Loucy (cell line): ENCODE results near the gene TOP3A.

Experiments used
- H2AFZ ChIP-seq: fragments of 200-600 bp; sonication (generic); 2 replicates; pipeline ENCODE4 v1.6.0; 2016; ENCODE audit warnings: antibody characterized with exemption, mild to moderate bottlenecking, low read length, moderate library complexity
- H3F3A ChIP-seq: fragments of 200-600 bp; 2 replicates; pipeline ENCODE4 v1.6.0; 2016; ENCODE audit warnings: antibody characterized with exemption, low read depth, mild to moderate bottlenecking
- H3K27me3 ChIP-seq: fragments of 200-600 bp; sonication (generic); 2 replicates; pipeline ENCODE4 v1.6.1; 2014; ENCODE audit warnings: low read length, mild to moderate bottlenecking; ENCODE audit not compliant: insufficient read depth, poor library complexity, severe bottlenecking
- H3K36me3 ChIP-seq: fragments of 200-600 bp; sonication (generic); 2 replicates; pipeline ENCODE4 v1.6.1; 2016; ENCODE audit warnings: low read length; ENCODE audit not compliant: insufficient read depth
- H3K4me1 ChIP-seq: fragments of 200-600 bp; sonication (generic); 2 replicates; pipeline ENCODE4 v1.5.1; 2014; ENCODE audit warnings: low read length, mild to moderate bottlenecking; ENCODE audit not compliant: insufficient read depth, poor library complexity, severe bottlenecking
- H3K4me2 ChIP-seq: fragments of 200-600 bp; sonication (generic); 2 replicates; pipeline ENCODE4 v1.6.0; 2014; ENCODE audit warnings: antibody characterized with exemption, low read length, low read depth, mild to moderate bottlenecking; ENCODE audit not compliant: poor library complexity, severe bottlenecking
- H3K4me3 ChIP-seq: fragments of 200-600 bp; sonication (generic); 2 replicates; pipeline ENCODE4 v1.5.1; 2014; ENCODE audit warnings: low read length, mild to moderate bottlenecking, mixed read lengths; ENCODE audit not compliant: poor library complexity, severe bottlenecking
- H3K79me2 ChIP-seq: fragments of 200-600 bp; sonication (generic); 2 replicates; pipeline ENCODE4 v1.6.1; 2014; ENCODE audit warnings: low read length; ENCODE audit not compliant: insufficient read depth
- H3K9ac ChIP-seq: fragments of 200-600 bp; sonication (generic); 2 replicates; pipeline ENCODE4 v1.6.0; 2014; ENCODE audit warnings: mild to moderate bottlenecking, low read depth, low read length, moderate library complexity; ENCODE audit not compliant: poor library complexity, severe bottlenecking
- H3K9me2 ChIP-seq: fragments of 200-600 bp; sonication (generic); replicated peaks from 2 replicates; pipeline ENCODE4 v1.6.1; 2016; ENCODE audit warnings: low read depth, low read length, mixed read lengths
- H3K9me3 ChIP-seq: fragments of 200-600 bp; sonication (generic); 2 replicates; pipeline ENCODE4 v1.6.1; 2014; ENCODE audit warnings: mild to moderate bottlenecking, antibody characterized with exemption, low read length, low read depth; ENCODE audit not compliant: insufficient read depth
- H4K20me1 ChIP-seq: fragments of 200-600 bp; sonication (generic); 2 replicates; pipeline ENCODE4 v1.6.0; 2014; ENCODE audit warnings: antibody characterized with exemption, low read length, mild to moderate bottlenecking; ENCODE audit not compliant: insufficient read depth, poor library complexity, severe bottlenecking
- EZH2phosphoT487 ChIP-seq: fragments of 200-600 bp; IDR thresholded peaks from 2 replicates; pipeline ENCODE4 v1.6.1; 2018; ENCODE audit warnings: antibody characterized with exemption, mild to moderate bottlenecking, moderate library complexity, borderline replicate concordance
- TF ChIP-seq, protein P1 (sequence below): fragments of 200-600 bp; sonication (generic); conservative IDR thresholded peaks from 2 replicates; pipeline ENCODE4 v1.5.1; 2014; ENCODE audit warnings: mild to moderate bottlenecking, antibody characterized with exemption, low read length

TOP3A gene

DNA sequence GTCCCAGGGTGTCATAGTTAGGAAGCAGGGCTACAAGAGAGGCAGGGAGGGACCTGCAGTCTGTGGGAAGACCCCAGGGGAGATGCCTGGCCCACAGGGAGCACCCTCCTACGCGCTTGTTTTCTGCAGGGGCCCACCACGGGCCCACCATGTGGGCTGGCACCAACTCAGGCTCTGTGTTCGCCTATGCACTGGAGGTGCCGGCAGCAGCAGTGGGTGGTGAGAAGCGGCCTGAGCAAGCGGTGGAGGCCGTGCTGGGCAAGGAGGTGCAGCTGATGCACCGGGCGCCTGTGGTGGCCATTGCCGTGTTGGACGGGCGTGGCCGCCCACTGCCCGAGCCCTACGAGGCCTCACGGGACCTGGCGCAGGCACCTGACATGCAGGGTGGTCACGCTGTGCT, 74.3 kb downstream of the TOP3A start:
- H4K20me1 ChIP-seq = no peaks in the 10 kb centered on the region
- no peaks in the 10 kb centered on the region for H3K9me3 ChIP-seq

DNA sequence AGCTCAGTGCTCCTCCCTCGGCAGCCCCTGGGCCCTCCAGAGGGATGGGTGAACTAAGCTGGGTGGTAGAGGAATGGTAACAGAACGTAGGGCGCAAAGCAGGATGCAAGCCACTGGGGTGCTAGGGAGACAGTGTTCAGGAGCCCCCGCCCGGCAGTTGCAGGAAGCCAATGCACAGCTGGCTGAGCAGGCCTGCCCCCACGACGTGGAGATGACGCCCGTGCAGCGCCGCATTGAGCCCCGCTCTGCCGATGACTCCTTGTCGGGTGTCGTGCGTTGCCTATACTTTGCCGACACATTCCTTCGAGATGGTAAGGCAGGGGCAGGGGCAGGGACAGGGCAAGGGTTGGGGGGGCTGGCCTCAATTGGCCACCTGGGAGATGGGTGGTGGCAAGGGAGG, 76.5 kb downstream of the TOP3A start:
- Histone ChIP-seq H3K79me2 (no peaks in the 10 kb centered on the region), H3K9me3 (no peaks in the 10 kb centered on the region), H3K9me2 (no peaks in the 10 kb centered on the region), H3K27me3 (no peaks in the 10 kb centered on the region), H3K4me1 (no peaks in the 10 kb centered on the region), H3K36me3 (peaks cover 14% of the 10 kb centered on the region; the same call in 1 of the 2 replicates), H3F3A (no peaks in the 10 kb centered on the region), H2AFZ (no peak overlapping the region), H3K4me2 (no peak overlapping the region), H4K20me1 (no peaks in the 10 kb centered on the region), H3K9ac (no peak overlapping the region), H3K4me3 (no peak overlapping the region)
- TF ChIP-seq, protein P1, sequence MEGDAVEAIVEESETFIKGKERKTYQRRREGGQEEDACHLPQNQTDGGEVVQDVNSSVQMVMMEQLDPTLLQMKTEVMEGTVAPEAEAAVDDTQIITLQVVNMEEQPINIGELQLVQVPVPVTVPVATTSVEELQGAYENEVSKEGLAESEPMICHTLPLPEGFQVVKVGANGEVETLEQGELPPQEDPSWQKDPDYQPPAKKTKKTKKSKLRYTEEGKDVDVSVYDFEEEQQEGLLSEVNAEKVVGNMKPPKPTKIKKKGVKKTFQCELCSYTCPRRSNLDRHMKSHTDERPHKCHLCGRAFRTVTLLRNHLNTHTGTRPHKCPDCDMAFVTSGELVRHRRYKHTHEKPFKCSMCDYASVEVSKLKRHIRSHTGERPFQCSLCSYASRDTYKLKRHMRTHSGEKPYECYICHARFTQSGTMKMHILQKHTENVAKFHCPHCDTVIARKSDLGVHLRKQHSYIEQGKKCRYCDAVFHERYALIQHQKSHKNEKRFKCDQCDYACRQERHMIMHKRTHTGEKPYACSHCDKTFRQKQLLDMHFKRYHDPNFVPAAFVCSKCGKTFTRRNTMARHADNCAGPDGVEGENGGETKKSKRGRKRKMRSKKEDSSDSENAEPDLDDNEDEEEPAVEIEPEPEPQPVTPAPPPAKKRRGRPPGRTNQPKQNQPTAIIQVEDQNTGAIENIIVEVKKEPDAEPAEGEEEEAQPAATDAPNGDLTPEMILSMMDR = no peak
- no peak for TF ChIP-seq EZH2phosphoT487

More for the DNA sequence above, 74.3 kb downstream of the TOP3A start:
- no peaks in the 10 kb centered on the region for H3K4me1 ChIP-seq
- H3K4me3 ChIP-seq = no peak overlapping the region
- no peaks in the 10 kb centered on the region for H3K27me3 ChIP-seq
- H3F3A ChIP-seq = no peaks in the 10 kb centered on the region
- H3K36me3 ChIP-seq = peaks cover 21% of the 10 kb centered on the region; the same call in 1 of the 2 replicates
- no peak overlapping the region for H3K4me2 ChIP-seq
- TF ChIP-seq, protein P1 = no peak
- no peak for TF ChIP-seq EZH2phosphoT487
- no peaks in the 10 kb centered on the region for H3K79me2 ChIP-seq
- no peak overlapping the region for H3K9ac ChIP-seq
- H3K9me2 ChIP-seq = no peaks in the 10 kb centered on the region
- H2AFZ ChIP-seq = no peak overlapping the region

DNA sequence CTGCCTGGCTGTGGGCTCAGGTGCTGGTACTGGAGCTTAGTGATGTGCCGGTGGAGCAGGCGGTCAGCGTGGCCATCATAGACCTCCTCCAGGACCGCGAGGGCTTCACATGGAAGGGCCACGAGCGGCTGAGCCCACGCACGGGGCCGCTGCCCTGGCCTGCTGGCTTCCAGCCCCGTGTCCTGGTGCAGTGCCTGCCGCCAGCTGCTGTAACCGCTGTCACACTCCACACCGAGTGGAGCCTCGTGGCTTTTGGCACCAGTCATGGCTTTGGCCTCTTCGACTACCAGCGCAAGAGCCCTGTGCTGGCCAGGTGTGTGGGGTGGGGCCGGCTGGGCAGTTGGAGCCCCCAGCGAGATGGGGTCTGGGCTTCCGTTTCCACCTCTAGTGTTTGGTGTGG, 77.3 kb downstream of the TOP3A start:
- no peaks in the 10 kb centered on the region for H4K20me1 ChIP-seq

More for the DNA sequence above, 77.3 kb downstream of the TOP3A start:
- no peaks in the 10 kb centered on the region for H3K4me1 ChIP-seq
- H3K36me3 ChIP-seq = peaks cover 14% of the 10 kb centered on the region; the same call in 1 of the 2 replicates
- H2AFZ ChIP-seq = no peak overlapping the region
- TF ChIP-seq, protein P1 = no peak
- TF ChIP-seq EZH2phosphoT487 = no peak
- H3F3A ChIP-seq = no peaks in the 10 kb centered on the region
- H3K9me3 ChIP-seq = no peaks in the 10 kb centered on the region
- no peak overlapping the region for H3K9ac ChIP-seq
- H3K4me2 ChIP-seq = no peak overlapping the region
- no peak overlapping the region for H3K4me3 ChIP-seq
- H3K79me2 ChIP-seq = no peaks in the 10 kb centered on the region
- no peaks in the 10 kb centered on the region for H3K9me2 ChIP-seq
- no peaks in the 10 kb centered on the region for H3K27me3 ChIP-seq
